ENCODE results near the gene DENND1A. TPM values are rescaled to one million over a fixed set of nuclear protein-coding genes. Genes with fewer than 3 reads are reported as not detected.
A peak's percentile ranks its signal among the peaks of the same experiment; 100 is the strongest.

DENND1A gene
- total RNA-seq, 4 donors from 2014 or later, result 20.9 to 33.6 (median 23.7) TPM

DNA sequence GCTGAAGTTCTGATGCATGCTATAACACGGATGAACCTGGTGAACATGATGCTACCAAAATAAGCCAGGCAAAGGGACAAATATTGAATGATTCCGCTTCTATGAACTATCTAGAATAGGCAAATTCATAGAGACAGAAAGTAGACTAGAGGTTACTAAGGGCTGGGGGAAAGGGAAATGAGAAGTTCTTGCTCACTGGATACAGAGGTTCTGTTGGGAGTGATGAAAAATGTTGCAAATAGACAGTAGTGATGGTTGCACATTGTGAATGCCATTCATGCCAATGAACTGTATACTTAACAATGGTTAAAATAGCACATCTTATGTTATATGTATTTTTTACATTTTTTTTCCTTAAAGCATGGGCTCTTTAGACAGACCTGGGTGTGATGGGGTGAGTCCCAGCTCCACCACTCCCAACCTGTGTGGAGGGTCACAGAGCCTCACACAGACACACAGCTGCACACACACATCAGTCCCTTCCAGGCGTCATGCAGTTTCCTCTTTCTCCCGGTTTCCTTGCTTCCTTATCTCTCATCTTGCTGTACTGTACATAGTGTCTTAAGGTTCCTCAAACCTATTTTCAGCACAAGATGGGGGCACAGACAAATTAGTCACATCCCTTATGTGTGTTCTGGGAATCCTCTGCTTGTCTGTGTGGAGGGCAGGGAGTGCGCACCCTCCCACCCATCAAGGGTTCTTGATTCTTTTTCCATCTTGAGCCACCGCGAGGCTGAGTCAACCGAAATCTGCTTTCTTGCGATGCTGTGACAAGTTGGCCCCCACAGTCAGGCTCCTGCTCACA lies 381.0 kb downstream of the DENND1A start:
- no peaks in the 10 kb centered on the region for H3K4me1 ChIP-seq
- no peaks in the 10 kb centered on the region for H3K9me3 ChIP-seq
- 79 to 87% methylated on average over 6 to 9 of the region's 9 CpGs for WGBS, 2 donors (ENCODE audit: low coverage in 1 of 2)
- H3K4me3 ChIP-seq, result no peak overlapping the region
- peaks cover 0 to 7% of the 10 kb centered on the region in 2 donors for H3K36me3 ChIP-seq
- no peak for ATAC-seq
- TF ChIP-seq POLR2A (IDR thresholded peaks at IDR 0.05) (no peak), POLR2AphosphoS5 (IDR thresholded peaks at IDR 0.05) (no peak), EP300 (IDR thresholded peaks at IDR 0.05) (no peak)
- TF ChIP-seq, protein P1, sequence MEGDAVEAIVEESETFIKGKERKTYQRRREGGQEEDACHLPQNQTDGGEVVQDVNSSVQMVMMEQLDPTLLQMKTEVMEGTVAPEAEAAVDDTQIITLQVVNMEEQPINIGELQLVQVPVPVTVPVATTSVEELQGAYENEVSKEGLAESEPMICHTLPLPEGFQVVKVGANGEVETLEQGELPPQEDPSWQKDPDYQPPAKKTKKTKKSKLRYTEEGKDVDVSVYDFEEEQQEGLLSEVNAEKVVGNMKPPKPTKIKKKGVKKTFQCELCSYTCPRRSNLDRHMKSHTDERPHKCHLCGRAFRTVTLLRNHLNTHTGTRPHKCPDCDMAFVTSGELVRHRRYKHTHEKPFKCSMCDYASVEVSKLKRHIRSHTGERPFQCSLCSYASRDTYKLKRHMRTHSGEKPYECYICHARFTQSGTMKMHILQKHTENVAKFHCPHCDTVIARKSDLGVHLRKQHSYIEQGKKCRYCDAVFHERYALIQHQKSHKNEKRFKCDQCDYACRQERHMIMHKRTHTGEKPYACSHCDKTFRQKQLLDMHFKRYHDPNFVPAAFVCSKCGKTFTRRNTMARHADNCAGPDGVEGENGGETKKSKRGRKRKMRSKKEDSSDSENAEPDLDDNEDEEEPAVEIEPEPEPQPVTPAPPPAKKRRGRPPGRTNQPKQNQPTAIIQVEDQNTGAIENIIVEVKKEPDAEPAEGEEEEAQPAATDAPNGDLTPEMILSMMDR (IDR thresholded peaks at IDR 0.05), result no peak
- H3K27me3 ChIP-seq, result no peaks in the 10 kb centered on the region
- no peak overlapping the region for H3K27ac ChIP-seq

DNA sequence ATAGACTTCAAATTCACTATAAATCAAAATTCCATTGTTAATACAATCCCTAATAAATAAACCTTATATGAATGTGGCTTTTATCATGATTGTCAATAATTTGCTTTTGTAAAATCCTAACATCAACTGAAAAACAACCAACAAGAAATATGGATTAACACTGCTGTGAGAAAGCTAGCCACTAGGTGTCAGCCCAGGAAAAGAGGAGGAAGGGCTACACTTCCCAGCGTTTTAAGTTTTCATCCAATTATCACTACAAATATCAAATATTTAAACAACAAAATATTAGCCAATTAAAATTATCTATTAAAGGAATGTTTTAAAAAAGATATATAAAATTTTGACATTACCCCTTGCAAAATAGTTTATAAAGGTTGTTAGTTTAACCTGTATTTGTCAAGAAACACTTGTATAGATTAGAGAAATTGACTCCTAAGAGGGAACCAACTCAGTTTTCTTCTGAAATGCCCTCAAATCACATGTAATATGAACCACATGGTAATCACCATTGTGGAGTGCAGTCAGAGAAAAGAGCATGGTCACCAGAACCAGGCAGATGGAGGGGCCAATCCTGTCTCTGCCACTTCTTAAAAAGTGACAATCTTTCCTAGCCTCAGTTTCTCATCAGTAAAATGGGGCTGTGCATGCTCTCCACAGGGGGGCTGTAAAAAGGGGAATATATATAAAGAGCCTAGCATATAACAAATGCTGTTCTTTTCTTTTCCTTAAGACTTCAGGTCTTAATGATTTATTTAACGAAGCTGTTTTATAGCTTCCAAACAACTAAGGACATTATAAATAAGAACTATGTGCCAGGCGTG lies 385.7 kb downstream of the DENND1A start:
- Histone ChIP-seq H3K27ac (no peak overlapping the region), H3K9me3 (no peaks in the 10 kb centered on the region), H3K36me3 (peaks cover 0 to 5% of the 10 kb centered on the region in 2 donors), H3K4me3 (no peak overlapping the region), H3K4me1 (peaks cover 7 to 19% (median 10%) of the 10 kb centered on the region in 3 donors), H3K27me3 (no peaks in the 10 kb centered on the region)
- TF ChIP-seq POLR2AphosphoS5 (IDR thresholded peaks at IDR 0.05) (no peak), EP300 (IDR thresholded peaks at IDR 0.05) (no peak), POLR2A (IDR thresholded peaks at IDR 0.05) (no peak)
- TF ChIP-seq, protein P1 (IDR thresholded peaks at IDR 0.05), result peak; percentile 75 to 81 (median 76)
- no peak for ATAC-seq
- 61 to 64% methylated on average over 3 of the region's 3 CpGs for WGBS, 2 donors (ENCODE audit: low coverage in 1 of 2)

DNA sequence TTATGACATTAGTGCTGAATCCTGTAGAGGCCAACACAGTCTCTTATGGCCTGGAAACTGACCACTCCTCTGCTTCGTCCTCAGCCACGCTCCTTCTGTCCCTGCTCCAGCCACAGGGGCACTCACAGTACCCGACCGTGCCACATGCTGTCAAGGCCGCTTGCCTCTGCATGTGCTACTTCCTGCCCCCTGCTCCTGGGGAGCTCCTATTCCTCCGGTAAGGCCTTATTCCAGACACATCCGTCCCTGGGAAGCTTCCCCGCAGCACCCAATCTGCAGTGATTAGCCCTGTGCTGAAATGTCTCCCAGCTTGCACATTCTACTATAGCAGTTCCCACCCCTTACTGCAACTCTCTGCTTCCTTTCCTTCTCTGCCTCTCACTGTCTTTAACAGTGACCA lies 386.4 kb downstream of the DENND1A start:
- no peak for ATAC-seq
- H3K9me3 ChIP-seq, result no peaks in the 10 kb centered on the region
- 56 to 80% methylated on average over 1 to 4 of the region's 8 CpGs for WGBS, 2 donors (ENCODE audit: low coverage in 1 of 2)

DNA sequence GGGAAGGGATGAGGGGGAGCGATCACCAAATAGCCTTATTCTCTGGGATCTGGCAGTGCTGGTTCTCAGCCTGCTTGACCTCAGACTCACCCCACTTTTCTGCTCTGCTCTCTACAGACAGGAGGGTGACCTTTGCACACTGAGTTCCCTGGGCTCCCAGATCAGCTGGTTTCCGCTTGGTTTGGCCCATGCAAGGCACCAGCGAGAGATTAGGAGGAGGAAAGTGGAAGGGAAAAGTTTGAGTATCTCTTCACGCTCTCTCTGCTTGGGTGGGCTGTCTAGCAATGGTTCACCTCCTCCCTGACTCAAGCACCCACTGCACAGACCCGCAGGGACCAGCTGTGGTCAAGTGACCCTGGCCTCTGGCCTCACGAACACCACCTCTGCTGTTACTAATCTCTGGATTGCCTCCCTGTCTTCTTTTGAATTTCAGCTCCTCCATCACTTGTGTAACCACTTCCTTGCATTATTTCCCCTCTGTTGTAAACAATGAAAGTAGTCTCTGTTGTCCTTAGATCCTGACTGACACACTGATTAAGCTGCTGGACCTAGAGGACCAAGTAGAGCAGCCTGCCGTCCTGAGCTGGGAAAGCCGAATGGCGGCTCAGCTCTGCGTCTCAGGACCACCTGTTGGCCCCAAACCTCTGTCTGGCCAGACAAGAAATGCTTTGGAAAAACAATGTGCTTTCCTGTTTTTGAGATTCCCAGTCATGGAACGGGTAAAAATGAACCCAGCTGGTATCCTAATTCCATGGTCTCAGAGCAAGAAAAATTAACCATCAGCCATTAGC lies 387.3 kb downstream of the DENND1A start:
- no peaks in the 10 kb centered on the region for H3K27me3 ChIP-seq
- peaks cover 7 to 19% (median 10%) of the 10 kb centered on the region in 3 donors for H3K4me1 ChIP-seq
- TF ChIP-seq EP300 (IDR thresholded peaks at IDR 0.05) (no peak), POLR2A (IDR thresholded peaks at IDR 0.05) (no peak), POLR2AphosphoS5 (IDR thresholded peaks at IDR 0.05) (no peak)
- TF ChIP-seq, protein P1 (IDR thresholded peaks at IDR 0.05), result no peak
- WGBS, 2 donors (ENCODE audit: low coverage in 1 of 2), result 78 to 88% methylated on average over 5 to 7 of the region's 11 CpGs
- no peak overlapping the region for H3K4me3 ChIP-seq
- no peaks in the 10 kb centered on the region for H3K9me3 ChIP-seq
- ATAC-seq, result no peak
- no peaks in the 10 kb centered on the region for H3K36me3 ChIP-seq
- H3K27ac ChIP-seq, result no peak overlapping the region

More for the DNA sequence above, 386.4 kb downstream of the DENND1A start:
- Histone ChIP-seq H3K27ac (no peak overlapping the region), H3K4me1 (peaks cover 7 to 19% (median 10%) of the 10 kb centered on the region in 3 donors), H3K36me3 (no peaks in the 10 kb centered on the region), H3K27me3 (no peaks in the 10 kb centered on the region), H3K4me3 (no peak overlapping the region)
- no peak for TF ChIP-seq EP300 (IDR thresholded peaks at IDR 0.05)
- TF ChIP-seq, protein P1 (IDR thresholded peaks at IDR 0.05), result no peak
- no peak for TF ChIP-seq POLR2AphosphoS5 (IDR thresholded peaks at IDR 0.05)
- TF ChIP-seq POLR2A (IDR thresholded peaks at IDR 0.05), result no peak
